Skin of body (tissue), 2 donors: ENCODE results near the gene AHDC1. TPM values are rescaled to one million over a fixed set of nuclear protein-coding genes. Genes with fewer than 3 reads are reported as not detected.
A peak's percentile ranks its signal among the peaks of the same experiment; 100 is the strongest.

Experiments used
- DNase-seq: peaks from one replicate; lab custom pipeline; 2025; lab: John Stamatoyannopoulos, UW
- total RNA-seq: library from RNA; depleted of rRNA; stranded (reverse); fragments of >200 nt; gene quantifications from one replicate; pipeline ENCODE4 v1.2.3, GENCODE V29; 2014

AHDC1 gene
- total RNA-seq, 1 donor from 2014 or later: 19.4 TPM

DNA sequence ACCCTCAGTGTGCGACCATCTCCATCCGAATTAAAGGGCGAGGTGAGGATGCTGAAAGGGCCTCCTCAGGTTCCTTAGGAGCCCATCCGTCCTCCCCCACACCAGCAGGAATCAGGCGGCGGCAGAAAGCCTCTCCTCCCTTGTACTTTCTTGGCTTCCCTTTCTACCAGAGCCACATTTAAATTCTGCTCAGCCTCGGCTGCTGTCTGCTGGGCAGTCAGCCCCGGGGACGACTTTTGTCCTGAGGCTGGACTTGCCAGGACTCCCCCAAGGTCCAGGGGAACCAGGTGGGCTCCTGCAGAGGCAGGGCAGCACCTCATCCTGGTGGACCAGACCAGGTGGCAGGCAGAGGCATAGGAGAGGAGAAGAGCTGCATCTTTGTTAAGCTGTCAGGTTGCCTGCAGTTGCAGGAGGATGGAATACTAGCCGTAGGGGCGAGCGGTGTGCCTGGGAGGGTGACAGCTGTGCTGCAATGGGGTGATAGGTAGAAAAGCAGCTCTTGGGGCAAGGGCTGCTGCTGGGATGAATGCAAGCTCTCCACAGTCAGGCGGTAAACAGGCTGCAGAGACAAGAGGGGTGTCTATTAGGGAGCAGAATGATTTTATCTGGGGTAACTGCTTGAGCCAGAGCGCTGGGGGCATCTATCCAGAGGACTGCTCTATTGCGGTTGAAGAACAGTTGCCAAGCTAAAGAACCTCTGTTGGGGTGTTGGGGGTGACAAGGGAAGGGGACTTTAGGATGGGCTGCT is 67.8 kb downstream of the AHDC1 start:
- DNase-seq: no peak

DNA sequence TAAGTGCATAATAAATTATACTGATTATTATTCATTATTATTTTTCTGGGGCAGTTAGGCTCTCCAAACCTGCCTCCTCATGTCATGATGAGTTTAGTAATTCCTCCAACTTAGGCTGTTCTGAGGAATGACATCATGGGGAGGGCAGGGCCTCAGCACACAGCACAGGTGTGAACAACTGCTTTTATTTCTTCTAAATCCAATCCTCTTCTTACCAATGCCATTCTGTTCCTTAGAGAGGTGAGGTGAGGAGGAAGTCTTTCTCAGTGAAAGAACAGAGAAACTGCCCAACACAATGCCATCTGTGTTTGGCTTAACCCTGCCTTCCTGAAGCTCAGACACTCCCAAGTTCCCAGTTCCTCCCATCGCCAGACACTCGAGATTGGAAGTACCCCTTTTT is 68.6 kb downstream of the AHDC1 start:
- DNase-seq: no peak

DNA sequence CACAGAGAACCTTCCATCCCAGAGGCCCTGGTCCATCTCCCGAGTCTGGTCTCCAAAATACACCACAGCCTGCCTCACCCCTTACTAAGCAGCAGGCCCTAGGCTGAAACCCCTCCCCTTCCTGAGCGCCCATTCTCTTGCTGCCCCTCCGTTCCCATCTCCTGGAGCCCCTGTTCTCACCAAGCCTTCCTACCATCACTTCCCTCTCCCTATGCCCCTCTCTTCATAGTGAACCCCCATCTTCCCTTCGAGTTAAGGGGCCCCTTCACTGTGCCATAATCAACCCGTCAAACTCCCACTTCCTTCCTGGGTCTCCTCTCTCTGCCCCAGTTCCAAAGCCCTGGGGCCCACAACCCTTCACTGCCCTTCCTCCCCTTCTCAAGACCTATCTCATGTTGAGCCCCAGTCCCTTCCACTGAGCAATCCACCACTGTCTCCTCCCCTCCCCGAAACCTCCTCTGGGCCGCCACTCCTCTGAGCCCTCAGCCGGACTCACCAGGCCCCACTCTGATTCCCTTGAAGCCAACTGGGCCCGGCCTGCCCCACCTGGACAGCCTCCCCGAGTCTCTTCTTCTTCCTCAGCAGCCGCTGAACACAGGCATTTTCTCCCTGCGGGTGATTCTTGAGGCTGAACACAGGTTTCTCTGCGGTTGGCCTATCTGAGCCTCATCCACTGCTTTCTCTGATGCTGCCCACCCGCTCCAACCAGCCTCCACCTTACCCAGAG is 71.8 kb downstream of the AHDC1 start:
- no peak for DNase-seq

DNA sequence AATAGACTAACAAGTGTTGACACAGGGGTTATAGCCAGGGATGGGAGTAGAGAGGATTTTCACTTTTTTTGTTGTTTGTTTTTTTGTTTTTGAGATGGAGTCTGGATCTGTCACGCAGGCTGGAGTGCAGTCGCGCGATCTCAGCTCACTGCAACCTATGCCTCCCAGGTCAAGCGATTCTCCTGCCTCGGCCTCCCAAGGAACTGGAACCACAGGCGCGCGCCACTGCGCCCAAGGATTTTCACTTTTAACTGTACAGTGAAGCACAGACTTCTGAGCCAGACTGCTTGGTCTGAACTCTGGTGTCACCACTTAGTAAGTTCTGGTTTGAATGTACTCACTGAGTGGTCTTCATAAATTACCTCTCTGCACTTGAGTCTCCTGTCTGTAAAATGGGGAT is 73.8 kb downstream of the AHDC1 start:
- no peak for DNase-seq

DNA sequence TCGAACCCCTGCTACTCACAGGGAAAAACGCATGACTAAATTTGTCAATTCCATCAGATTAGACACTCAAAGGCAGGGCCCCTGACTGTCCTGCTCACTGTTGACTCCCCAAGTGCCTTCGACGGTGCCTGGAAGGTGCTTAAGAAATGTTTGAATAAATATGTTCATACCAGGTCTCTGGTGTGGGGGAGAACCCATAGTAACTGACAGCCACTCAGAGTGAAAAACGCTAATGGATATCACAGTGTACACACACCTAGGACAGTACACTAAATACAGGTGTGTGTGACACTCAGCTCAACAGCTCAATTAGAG is 74.3 kb downstream of the AHDC1 start:
- DNase-seq: no peak

DNA sequence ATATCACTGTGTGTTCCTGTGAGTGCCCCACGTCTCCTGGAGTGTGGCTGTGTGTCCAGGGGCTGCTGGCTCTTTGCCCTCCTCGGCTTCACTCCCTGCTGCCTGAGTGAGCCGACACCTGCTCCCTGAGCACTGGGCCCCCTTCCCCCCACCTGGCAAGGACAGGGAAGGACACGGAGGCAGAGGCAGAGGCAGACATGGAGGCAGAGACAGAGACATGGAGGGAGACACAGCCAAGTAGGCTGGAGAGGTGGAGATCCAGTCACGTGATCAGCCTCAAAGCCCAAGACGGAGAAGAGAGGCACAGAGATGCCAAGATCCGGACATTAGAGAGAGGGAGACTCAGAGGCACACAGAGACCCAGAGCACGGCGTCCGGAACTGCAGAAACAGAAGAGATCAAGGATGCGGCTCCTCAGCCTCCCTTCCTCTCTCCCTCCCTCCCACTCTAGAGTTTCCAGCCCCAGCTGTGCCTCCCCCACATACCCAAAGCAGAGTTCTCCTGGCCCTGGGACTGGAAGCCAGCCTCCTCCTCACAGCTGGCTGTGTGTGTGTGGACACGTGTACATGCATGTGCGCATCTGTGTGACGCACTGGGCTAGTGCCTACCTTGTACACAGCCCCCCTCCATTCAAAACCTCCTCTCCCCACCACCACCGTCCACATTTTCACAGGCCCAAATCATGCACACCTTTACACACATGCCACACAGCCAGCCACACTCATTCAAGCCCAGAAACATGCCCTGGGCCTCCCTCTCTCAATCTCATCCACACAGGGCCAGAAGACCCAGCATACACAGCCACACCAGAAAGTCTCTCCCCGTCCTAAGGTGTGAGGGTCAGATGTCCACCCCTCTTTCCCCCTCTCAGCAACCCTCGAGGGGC is 74.9 kb downstream of the AHDC1 start:
- peak; percentile 68 for DNase-seq

DNA sequence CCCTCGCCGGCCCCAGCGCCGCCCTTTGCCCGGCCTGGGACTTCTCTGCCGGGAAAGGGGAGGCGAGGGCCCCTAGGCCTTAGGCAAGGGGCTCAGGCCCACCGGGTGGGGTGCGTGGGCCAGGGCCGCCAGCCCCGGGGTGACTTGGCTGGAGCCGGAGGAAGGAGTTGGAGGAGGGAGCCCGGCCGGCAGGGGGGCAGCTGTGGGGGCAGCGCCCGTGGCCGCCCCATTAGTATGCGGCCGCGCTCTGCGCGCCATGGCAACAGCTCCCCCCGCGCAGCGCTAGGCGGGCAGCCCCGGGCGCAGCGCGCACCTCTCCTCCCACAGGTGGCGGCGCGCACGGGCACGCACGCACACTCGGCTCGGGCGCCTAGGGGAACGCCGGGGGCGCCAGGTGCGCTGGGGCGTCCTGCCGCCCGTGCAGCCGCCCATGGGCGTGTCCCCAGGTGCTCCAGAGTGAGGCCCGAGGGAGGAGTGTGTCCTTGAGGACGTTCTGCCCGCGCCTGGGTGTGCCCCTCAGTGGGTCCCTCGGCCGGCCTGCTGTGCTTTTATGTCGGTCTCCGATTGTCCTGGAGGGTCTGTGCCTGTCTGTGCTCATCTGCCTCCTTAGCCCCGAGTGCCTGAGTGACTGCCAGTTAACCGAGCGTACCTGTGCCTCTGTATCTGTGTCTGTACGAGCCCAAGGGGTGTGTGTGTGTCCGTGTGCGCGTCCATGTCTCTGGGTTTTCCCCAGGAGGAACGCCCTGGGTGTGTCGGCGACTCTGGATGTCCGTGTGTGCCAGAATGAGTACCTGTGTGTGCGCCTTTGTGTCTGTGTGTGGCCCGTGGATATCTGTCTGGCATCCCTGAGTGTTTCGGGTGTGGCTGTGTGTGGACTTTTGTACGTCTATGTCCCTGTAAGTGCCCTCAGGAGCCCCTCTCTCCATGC is 75.8 kb downstream of the AHDC1 start:
- DNase-seq: peak; percentile 67

DNA sequence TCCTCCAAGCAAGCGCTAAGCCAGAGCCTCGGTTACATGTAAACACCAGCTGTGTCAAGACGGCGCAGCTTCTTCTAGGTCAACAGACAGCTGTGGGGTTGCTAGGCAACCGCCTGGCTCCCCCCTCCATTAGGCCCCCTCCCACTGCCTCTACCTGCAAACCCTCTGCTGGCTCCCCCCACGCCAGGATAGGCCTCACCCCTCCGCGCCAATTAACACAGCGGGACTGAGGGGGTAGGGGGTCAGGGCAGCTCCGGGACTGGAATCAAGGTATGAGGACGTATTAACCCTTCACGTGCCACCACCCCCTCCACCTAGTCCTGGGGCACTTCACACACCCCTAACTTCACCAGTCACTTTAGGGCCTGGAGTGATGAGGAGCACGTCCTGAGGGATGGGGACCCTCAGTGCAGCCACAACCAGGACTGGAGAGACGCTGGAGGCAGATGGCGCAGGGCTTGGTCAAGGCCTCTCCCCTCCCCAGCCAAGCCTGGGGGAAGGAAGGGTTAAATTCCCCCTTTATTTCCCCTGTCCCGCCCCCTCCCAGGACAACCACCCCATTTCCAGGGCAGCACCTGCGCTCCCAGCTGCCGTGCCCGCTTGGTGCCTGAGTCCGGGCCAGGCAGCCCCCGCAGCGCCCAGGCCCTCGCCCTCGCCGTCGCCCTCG is 76.6 kb downstream of the AHDC1 start:
- peak; percentile 77 for DNase-seq

DNA sequence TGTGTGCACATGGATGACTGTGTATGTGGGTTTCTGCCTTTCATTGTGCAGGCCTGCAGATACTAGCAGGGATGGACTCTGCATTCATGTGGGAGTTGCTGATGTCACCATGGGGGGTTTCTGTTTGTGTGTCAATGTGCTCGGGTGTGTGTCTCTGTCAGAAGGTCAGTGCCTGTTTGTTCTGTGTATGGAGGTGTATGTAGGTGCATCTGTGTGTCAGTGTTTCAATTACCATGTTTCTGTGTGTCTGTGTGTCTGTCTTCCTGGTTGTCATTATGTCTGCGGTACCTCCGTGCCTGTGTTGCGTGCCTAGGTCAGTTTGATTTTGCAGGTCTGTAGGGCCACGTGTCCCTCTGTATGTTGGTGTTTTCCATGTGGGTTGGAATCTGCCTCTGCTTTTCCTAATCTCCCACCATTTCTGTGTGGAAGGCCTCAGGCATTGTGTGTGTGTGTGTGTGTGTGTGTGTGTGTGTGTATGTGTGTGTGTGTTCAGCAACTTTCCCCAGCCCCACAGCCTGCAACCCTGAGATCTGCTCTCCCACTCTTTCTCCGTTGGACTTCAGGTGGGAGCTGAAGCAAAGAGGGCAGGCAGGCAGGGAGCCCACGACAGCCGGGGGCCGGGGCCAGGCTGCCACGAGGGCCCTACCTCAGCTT is 77.2 kb downstream of the AHDC1 start:
- DNase-seq: peak; percentile 67

DNA sequence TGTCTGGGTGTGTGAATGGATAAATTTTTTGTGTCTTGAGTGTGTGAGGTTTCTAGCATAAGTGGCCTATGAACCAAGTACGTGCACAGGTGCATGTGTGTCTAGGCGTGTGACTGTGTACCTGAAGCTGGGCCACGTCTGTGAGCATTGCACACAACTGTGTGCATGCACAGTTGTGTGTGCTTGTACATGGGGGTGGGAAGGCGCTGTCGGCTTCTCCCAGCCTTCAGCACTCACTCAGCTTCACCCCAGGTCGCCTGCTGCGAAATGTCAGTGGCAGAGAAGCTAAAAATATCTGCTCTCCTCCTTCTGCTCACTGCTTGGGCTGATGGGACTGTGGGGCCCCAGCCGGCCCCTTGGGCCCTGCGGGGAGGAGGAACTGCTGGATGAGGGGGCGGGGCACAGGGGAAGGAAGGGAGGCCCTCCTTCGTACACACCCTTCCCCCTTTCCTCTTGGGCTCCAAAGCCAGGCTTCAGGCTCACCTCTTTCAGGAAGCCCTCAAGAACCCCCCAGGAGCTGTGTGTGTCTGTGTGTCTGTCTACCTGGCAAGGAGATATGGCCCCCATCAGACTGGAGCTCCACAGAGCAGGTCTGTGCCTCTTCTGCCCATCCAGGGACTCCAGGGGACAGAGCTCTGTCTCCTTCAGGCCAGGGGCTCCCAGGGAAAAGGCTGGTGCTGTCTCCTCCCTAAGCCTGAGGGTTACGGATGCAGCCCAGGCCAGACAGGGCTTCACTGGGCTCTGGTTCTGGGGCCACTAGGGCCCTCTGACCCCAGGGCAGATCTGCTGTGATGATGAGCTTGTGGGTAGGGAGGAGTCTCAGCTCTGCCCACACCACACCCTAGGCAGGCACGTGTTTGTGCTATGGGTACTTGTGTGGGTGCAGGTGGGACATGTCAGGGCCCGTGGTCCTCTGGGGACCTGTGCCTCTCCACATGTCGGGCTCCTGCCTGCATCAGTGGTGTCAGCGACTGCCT is 78.4 kb downstream of the AHDC1 start:
- peak; percentile 78 for DNase-seq

DNA sequence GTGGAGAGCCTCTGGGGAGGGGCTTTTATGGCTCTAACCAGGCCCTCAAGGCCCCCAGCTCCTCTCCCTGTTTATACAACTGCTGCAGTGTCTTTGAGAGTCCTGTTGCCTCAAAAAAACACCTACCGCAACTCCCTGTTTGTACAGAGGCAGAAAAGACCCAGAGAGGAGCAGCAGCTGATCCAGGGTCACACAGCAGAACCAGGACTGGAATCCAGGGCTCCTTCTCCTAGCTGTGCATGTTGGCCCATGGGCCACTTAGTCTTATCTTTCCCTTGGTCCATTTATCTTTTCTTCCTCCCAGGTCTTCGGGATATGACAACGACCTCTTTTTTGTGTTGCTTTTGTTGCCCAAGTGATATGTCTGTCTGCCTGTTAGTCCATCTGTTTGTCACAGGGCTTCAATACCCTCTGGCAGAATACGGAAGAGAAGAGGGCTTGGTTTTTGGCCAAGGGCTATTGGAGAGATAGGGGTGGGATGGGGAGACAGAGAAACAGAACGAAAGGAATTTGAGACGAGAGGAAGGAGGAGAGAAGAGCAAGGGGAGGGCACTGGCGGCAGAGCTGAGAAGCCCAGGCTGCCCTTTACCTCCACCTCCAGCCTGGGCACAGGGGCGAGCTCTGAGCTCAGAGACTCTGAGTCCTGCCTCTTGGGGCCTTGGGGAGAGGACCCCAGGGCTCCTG is 80.5 kb downstream of the AHDC1 start:
- DNase-seq: no peak

DNA sequence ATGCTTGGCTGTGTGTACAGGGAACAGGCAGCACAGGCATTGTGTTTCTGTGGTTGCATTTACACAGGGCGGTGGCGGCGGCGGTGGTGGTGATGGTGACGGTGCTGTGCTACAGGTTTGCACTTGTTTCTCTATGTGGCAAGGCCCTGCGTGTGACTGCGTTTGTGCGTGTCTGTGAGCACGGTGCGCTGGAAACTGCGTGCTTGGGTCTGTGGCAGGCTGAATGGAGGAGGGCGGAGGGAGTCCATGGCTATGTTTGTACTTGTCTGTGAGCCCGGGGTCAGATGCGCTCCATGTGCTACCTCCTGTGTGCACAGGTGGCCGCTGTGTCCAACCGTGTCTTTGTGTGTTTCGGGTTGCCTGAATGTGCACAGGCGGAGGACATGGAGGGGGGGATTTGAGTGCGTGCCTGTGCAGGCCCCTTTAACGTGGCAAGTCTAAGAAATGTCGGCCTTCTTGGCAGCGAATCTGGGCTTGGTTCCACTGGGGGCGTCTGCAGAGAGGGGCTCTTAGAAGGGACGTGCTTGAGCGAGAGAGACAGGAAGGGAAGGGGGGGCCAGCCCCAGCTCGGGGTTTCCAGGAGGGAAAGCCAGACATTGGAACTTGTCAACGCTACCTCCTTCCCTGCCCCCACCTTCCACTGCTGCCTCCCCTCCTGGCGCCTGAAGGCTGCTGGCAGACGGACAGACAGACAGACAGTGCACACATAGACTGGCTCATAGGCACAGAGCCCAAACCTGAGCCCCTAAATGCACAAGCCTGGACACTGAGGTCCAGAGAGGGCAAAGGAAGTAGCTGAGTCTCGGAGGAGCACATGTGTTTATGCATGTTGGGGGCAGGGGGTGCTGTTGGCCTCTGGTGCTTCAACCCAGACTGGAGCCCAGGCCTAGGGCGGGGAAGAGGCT is 81.3 kb downstream of the AHDC1 start:
- peak; percentile 90 for DNase-seq

DNA sequence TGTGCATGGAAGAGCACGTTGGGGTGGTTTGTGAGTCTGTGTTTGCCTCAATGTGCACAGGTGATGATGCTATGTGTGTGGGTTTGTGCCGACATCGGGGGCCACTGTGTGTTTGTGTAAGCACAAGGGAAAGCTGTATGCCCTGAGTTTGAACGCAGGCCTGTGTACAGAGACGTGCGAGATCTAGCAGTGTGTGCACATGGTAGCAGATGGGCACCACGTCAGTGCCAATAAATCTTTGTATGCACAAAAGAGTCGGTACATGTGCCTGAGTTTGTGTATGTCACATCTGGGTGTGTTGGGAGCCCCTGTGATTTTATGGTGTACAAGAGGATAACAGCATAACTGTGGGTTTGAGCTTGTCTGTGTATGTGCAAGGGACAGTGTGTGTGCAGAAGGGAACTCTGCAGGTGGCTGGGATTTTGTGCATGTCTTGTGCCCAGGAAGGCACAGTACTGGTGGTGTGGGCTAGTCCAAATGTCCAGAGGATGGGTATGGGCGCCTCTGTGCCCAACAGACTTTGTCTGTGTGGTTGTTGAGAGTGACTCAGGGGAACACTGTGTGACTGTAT is 82.0 kb downstream of the AHDC1 start:
- DNase-seq: peak; percentile 24

DNA sequence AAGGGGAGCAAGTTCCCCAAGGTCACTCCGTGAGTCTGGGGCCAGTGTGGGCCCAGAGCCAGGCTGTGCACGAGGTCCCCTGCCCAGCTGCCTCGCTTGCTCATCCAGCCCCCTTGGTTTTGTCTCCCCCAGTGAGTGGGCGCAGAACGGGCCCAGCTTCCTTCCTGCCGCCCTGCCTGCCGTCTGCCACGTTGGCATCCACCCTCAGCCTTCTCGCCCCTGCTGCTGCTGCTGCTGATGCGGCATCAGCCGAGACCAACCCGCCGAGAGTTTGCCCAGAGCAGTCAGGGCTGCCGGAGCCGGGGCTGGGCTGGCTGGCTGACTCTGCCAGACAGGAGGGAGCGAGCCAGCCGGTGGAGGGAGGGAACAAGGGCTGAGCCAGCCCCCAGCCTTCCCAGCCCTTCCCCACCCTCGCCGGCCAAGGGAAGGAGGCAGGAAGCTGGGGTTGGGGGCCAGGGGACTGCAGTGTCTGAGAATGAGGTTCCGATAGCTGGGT is 82.6 kb downstream of the AHDC1 start:
- no peak for DNase-seq

DNA sequence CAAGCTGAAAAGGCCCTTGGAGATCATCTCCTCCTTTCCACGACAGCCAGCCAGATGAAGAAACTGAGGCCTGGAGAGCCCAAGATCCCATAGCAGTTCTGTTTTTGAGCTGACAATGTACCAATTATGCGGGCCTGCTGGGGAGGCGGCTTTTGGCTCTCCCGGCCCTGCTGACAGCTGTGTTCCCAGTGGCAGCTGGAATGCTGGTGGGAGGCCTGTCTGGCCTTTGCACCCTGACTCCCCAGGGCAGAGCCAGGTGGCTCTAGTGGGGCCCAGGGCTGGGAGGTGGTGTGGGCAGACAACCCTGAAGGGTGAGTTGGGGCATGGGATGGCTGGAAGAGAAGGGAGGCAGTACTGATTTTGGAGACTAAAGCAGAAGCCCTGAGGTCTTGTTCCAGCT is 83.3 kb downstream of the AHDC1 start:
- no peak for DNase-seq
